HCT116 (cell line): ENCODE results near the gene CDH22.

Experiments used
- EGR1 ChIP-seq: IDR thresholded peaks from 2 replicates; pipeline ENCODE4 v1.6.1; 2012; ENCODE audit warnings: low read depth
- EZH2 ChIP-seq: fragments of 200-600 bp; sonication (generic); IDR thresholded peaks from 2 replicates; pipeline ENCODE4 v1.6.1; 2017; ENCODE audit warnings: antibody characterized with exemption, mixed run types
- EZH2phosphoT487 ChIP-seq: fragments of 200-600 bp; IDR thresholded peaks from 2 replicates; pipeline ENCODE4 v1.6.1; 2018; ENCODE audit warnings: antibody characterized with exemption, borderline replicate concordance
- FOSL1 ChIP-seq: IDR thresholded peaks from 2 replicates; pipeline ENCODE4 v1.6.1; 2012; ENCODE audit warnings: low read depth
- POLR2A ChIP-seq: IDR thresholded peaks from 2 replicates; pipeline ENCODE4 v1.7.0; 2011; ENCODE audit warnings: borderline replicate concordance; ENCODE audit not compliant: insufficient read depth, insufficient read length; ENCODE audit errors: extremely low read depth
- POLR2AphosphoS5 ChIP-seq: IDR thresholded peaks from 2 replicates; pipeline ENCODE4 v1.6.1; 2011; ENCODE audit warnings: mild to moderate bottlenecking, low read depth, low read length, moderate library complexity
- SP1 ChIP-seq: IDR thresholded peaks from 2 replicates; pipeline ENCODE4 v1.6.1; 2012; ENCODE audit warnings: low read depth
- YY1 ChIP-seq: IDR thresholded peaks from 2 replicates; pipeline ENCODE4 v1.6.1; 2011; ENCODE audit warnings: low read length, low read depth, moderate library complexity, mild to moderate bottlenecking; ENCODE audit not compliant: insufficient replicate concordance; ENCODE audit errors: extremely low read depth
- TF ChIP-seq, protein P1 (sequence below), 3 experiments: fragments of 200-600 bp in 1 of 3; sonication (generic) in 1 of 3; IDR thresholded peaks in 2 of 3; conservative IDR thresholded peaks in 1 of 3; 2 replicates each; pipeline ENCODE4 v1.5.1; 2012 to 2017; ENCODE audit warnings: low read depth in 2 of 3, low read length in 2 of 3, antibody characterized with exemption in 1 of 3, borderline replicate concordance in 1 of 3, control low read depth in 1 of 3, mild to moderate bottlenecking in 1 of 3, mixed read lengths in 1 of 3, mixed run types in 1 of 3, moderate library complexity in 1 of 3; ENCODE audit not compliant: insufficient read depth in 1 of 3
- TF ChIP-seq, protein P2 (sequence below): IDR thresholded peaks from 2 replicates; pipeline ENCODE4 v1.6.1; 2012

DNA sequence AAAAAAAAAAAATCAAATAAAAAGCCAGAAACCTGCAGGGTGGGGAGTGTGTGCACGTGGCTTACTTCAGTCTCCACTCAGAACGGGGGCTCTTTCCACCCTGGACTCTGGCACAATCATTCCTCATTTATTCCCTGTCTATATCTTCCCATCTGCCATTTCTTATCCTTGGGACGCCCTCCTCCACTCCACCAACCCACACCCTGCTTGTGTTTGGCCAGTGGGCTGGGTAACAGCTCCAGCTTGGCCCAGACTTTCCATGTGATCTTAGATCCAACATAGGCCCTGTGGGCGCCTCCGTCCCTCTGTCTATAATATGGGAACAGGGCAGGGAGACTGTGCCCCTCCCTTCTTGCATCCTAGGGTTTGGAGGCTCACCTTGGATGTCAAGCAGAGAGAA lies 122.1 kb downstream of the CDH22 start:
- no peak for TF ChIP-seq POLR2AphosphoS5
- TF ChIP-seq YY1 = no peak
- no peak for TF ChIP-seq EZH2phosphoT487
- TF ChIP-seq, protein P1, sequence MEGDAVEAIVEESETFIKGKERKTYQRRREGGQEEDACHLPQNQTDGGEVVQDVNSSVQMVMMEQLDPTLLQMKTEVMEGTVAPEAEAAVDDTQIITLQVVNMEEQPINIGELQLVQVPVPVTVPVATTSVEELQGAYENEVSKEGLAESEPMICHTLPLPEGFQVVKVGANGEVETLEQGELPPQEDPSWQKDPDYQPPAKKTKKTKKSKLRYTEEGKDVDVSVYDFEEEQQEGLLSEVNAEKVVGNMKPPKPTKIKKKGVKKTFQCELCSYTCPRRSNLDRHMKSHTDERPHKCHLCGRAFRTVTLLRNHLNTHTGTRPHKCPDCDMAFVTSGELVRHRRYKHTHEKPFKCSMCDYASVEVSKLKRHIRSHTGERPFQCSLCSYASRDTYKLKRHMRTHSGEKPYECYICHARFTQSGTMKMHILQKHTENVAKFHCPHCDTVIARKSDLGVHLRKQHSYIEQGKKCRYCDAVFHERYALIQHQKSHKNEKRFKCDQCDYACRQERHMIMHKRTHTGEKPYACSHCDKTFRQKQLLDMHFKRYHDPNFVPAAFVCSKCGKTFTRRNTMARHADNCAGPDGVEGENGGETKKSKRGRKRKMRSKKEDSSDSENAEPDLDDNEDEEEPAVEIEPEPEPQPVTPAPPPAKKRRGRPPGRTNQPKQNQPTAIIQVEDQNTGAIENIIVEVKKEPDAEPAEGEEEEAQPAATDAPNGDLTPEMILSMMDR (IDR thresholded peaks at IDR 0.05 in 2 of 3, conservative IDR thresholded peaks at IDR 0.05 in 1 of 3; ENCODE audit: borderline replicate concordance in 1 of 3, insufficient read depth in 1 of 3, low read depth in 2 of 3, low read length in 2 of 3) = no peak
- no peak for TF ChIP-seq SP1
- no peak for TF ChIP-seq EZH2
- no peak for TF ChIP-seq POLR2A
- TF ChIP-seq, protein P2, sequence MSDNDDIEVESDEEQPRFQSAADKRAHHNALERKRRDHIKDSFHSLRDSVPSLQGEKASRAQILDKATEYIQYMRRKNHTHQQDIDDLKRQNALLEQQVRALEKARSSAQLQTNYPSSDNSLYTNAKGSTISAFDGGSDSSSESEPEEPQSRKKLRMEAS = no peak
- no peak for TF ChIP-seq EGR1
- no peak for TF ChIP-seq FOSL1
